Body of pancreas (tissue), 4 donors: ENCODE measurements around the gene TNS3.

Experiments
- CTCF ChIP-seq, 7 experiments: fragments of 450-650 bp in 4 of 7; fragments of 200-600 bp in 3 of 7; sonication (generic) in 3 of 7; IDR thresholded peaks; one replicate each; pipeline ENCODE4 v1.5.1; 2016 to 2019; ENCODE audit warnings: antibody characterized with exemption in 7 of 7
- POLR2A ChIP-seq, 3 donors: fragments of 450-650 bp; IDR thresholded peaks; one replicate each; pipeline ENCODE4 v1.6.1; 2016; ENCODE audit warnings: antibody characterized with exemption in 3 of 3, mild to moderate bottlenecking in 2 of 3

DNA sequence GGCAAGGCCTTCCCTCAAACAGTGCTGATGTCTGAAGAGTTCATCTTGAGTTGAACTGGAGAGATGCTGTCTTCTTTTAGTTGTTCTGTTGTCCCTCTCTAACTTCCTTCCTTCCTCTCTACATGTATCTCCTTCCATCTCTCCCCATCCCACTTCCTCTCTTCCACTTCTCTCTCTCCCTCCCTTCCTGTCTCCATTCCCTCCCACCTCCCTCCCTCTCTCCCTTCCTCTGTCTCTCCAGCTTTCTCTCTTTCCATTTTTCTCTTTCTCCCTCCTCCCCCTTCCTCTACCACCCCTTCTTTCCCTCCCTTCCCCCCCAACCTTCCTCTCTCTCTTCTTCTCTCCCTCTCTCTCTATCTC lies 40.7 kb upstream of the TNS3 start:
- TF ChIP-seq POLR2A (IDR thresholded peaks at IDR 0.05) (no peak), CTCF (IDR thresholded peaks at IDR 0.05) (no peak)
